Epithelial cell of esophagus (primary cell): Measurements from ENCODE around the gene ARAP1.

ENCODE experiments used
- DNase-seq: peaks from one replicate; pipeline ENCODE4 v3.0.0; 2010; ENCODE audit warnings: low read depth
- H3K4me3 ChIP-seq: 2 replicates; pipeline ENCODE4 v1.5.1; 2011; ENCODE audit warnings: mild to moderate bottlenecking, low read length, control low read depth
- CTCF ChIP-seq: IDR thresholded peaks from 2 replicates; pipeline ENCODE4 v1.5.1; 2011; ENCODE audit warnings: low read depth, mild to moderate bottlenecking, low read length, control low read depth, inconsistent platforms; ENCODE audit not compliant: insufficient read depth; ENCODE audit errors: missing control alignments

The ARAP1 gene

DNA sequence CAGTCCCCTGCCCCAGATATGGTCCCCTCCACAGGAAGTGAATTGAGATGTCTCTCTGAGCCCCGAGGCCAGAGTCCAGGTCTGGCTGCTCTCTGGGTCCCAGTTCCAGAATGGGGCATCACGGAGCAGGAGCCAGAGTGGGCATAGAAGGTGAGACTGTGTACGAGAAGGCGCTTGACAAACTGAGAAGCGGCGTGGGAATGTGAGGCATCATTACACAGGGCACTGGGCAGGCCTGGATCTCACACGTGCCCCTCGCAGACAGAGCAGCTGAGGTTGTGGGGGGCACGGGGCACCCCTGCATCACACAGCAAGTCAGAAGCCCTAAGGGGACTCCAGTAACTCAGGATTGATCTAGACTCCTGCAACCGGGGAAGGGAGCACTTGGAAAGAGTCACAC lies 32.5 kb upstream of the ARAP1 start:
- TF ChIP-seq CTCF: no peak
- DNase-seq: no peak

DNA sequence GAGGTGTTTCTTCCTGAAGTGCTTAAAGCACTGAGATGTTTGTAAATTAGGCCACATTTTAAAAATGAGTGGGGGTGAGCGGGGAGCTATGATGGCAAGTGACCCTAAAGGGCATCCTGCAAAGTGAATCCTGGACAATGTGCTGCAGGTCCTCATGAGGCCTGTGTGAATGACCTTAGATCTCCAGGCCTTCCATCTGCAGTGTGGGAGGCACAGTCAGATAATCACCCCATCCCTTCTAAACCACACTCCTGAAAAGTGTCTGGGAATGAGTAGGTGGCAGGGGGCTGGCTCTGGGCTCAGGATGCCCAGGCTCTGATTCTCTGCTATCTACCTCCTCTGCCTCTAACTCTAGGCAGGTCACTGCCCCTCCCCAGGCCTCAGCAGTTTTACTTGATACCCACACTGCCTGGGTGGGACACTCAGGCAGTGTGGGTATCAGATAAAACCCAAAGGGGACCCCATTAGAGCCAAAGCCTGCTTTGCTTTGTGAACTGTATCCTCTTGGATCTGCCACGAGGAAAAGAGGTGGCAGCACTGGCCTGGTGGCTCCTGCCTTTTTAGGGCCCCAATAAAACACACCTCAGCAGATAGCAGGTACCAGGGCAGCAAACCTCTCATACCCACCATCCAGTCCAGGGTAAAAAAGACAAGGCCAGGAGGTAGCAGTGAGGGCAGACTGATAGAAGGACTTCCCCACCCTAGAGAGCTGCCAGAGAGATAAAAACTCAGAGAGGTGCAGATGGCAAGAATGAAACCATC lies 31.1 kb upstream of the ARAP1 start:
- no peak for TF ChIP-seq CTCF

More for the DNA sequence above, 32.5 kb upstream of the ARAP1 start:
- no peak overlapping the region for H3K4me3 ChIP-seq

GRCh38 chr11:72782081-72782920 lies 30.1 kb upstream of the ARAP1 start:
- H3K4me3 ChIP-seq: peak overlapping the region; percentile 21
- peak; percentile 40 for DNase-seq
- no peak for TF ChIP-seq CTCF

More for the DNA sequence above, 31.1 kb upstream of the ARAP1 start:
- H3K4me3 ChIP-seq: no peak overlapping the region
- DNase-seq: no peak

DNA sequence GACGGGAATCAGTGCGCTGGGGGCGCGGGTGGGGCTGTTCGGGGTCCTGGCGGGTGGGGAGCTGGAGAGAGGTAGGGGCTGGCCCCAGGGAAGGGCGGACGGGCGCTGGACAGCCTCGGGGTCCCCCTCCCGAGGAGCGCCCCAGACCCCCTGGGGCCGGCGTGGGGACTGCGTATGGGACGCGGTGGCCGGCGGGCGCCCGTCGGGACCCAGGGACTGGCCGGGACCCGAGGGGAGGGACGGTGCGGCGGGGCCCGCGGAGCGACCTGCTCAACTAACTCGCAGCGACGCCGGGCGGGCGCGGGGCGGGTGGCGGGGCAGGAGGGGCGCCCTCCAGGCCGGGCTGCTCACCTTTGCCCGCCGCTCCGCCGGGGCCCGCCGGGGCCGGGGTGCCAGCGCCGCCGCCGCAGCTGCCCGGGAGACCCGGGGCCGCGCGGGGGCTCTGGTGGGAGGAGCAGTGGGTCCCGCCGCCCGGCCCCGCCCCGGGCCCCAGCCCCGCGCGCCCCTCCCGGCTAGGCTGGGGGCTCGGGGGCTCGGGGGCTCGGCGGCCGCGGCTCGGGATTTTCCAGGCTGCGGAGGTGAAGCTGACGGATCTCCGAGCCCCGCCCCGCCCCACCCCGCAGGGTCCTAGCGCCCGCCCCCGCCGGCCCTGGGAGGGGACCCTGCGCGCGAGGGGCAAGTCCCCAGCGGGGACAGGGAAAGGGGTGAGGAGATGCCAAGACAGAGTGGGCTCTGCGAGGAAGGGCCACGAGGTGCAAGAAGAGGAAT lies 29.3 kb upstream of the ARAP1 start:
- TF ChIP-seq CTCF: no peak
- peak overlapping the region; percentile 74 for H3K4me3 ChIP-seq
- DNase-seq: peak; percentile 40

DNA sequence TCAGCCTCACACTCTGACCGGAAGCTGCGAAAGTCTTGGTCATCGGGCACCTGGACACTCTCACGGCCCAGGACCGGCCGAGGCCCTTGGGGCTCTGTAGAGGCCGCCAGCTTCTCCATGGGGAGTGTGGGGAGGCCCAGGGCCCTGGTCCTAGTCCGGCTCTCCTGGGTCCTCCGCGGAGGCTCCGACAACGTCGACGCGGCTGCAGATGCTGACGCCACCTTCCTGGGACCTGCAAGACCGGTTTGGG lies 28.8 kb upstream of the ARAP1 start:
- peak; percentile 66 for DNase-seq
- peak overlapping the region; percentile 74 for H3K4me3 ChIP-seq
- TF ChIP-seq CTCF: no peak

GRCh38 chr11:72780296-72781062 lies 28.3 kb upstream of the ARAP1 start:
- peak; percentile 39 for DNase-seq
- no peak for TF ChIP-seq CTCF
- H3K4me3 ChIP-seq: peak overlapping the region; percentile 74
